Trophoblast cell (in vitro differentiated cells and primary cell): ENCODE data around the gene SLIT3.

ENCODE experiments used
- DNase-seq, 2 donors: peaks; one replicate each; pipeline ENCODE4 v3.0.0-alpha.2; 2016
- H2AFZ ChIP-seq: 2 replicates; pipeline ENCODE4 v1.6.1; 2013; ENCODE audit warnings: low read length, moderate library complexity, mild to moderate bottlenecking; ENCODE audit not compliant: insufficient read depth, poor library complexity
- H2AK5ac ChIP-seq: 2 replicates; pipeline ENCODE4 v1.6.1; 2013; ENCODE audit warnings: mild to moderate bottlenecking, low read length
- H2BK120ac ChIP-seq: 2 replicates; pipeline ENCODE4 v1.6.1; 2013; ENCODE audit warnings: low read length, mild to moderate bottlenecking, moderate library complexity; ENCODE audit not compliant: insufficient read depth, poor library complexity
- H2BK12ac ChIP-seq: 2 replicates; pipeline ENCODE4 v1.6.1; 2013; ENCODE audit warnings: mild to moderate bottlenecking, low read length, moderate library complexity
- H2BK5ac ChIP-seq: 2 replicates; pipeline ENCODE4 v1.6.1; 2013; ENCODE audit warnings: low read length, low read depth, moderate library complexity, mild to moderate bottlenecking; ENCODE audit not compliant: poor library complexity
- H3K14ac ChIP-seq: 2 replicates; pipeline ENCODE4 v1.6.1; 2013; ENCODE audit warnings: mild to moderate bottlenecking, low read length
- H3K18ac ChIP-seq: 2 replicates; pipeline ENCODE4 v1.6.1; 2013; ENCODE audit warnings: mild to moderate bottlenecking, low read length
- H3K23ac ChIP-seq: 2 replicates; pipeline ENCODE4 v1.6.1; 2013; ENCODE audit warnings: low read length
- H3K27ac ChIP-seq: 2 replicates; pipeline ENCODE4 v1.5.1; 2013; ENCODE audit warnings: low read depth, mild to moderate bottlenecking, inconsistent platforms, low read length, moderate library complexity
- H3K27me3 ChIP-seq: 2 replicates; pipeline ENCODE4 v1.6.1; 2013; ENCODE audit warnings: inconsistent platforms, mild to moderate bottlenecking, low read length, moderate library complexity; ENCODE audit not compliant: insufficient read depth
- H3K36me3 ChIP-seq, 2 experiments: 1 replicate in 1 of 2; 2 replicates in 1 of 2; pipeline ENCODE4 v1.6.1; 2013; ENCODE audit warnings: low read length in 2 of 2, mild to moderate bottlenecking in 2 of 2, moderate library complexity in 1 of 2; ENCODE audit not compliant: insufficient read depth in 2 of 2, control insufficient read depth in 1 of 2
- H3K4ac ChIP-seq: 2 replicates; pipeline ENCODE4 v1.6.1; 2013; ENCODE audit warnings: low read depth, mild to moderate bottlenecking, low read length, moderate library complexity
- H3K4me1 ChIP-seq, 2 experiments: 1 replicate in 1 of 2; 2 replicates in 1 of 2; pipeline ENCODE4 v1.6.1; 2013; ENCODE audit warnings: low read length in 2 of 2, mild to moderate bottlenecking in 2 of 2, moderate library complexity in 1 of 2; ENCODE audit not compliant: insufficient read depth in 2 of 2, control insufficient read depth in 1 of 2
- H3K4me2 ChIP-seq: 2 replicates; pipeline ENCODE4 v1.6.1; 2013; ENCODE audit warnings: inconsistent platforms, mild to moderate bottlenecking, low read length, moderate library complexity
- H3K4me3 ChIP-seq: 2 replicates; pipeline ENCODE4 v1.5.1; 2013; ENCODE audit warnings: mild to moderate bottlenecking, low read depth, low read length, inconsistent platforms
- H3K79me1 ChIP-seq: one replicate; pipeline ENCODE4 v1.6.1; 2013; ENCODE audit warnings: low read length
- H3K79me2 ChIP-seq: 2 replicates; pipeline ENCODE4 v1.6.1; 2013; ENCODE audit warnings: low read length, mild to moderate bottlenecking; ENCODE audit not compliant: control insufficient read depth, insufficient read depth, poor library complexity
- H3K9ac ChIP-seq: 2 replicates; pipeline ENCODE4 v1.6.1; 2013; ENCODE audit warnings: mild to moderate bottlenecking, low read length
- H3K9me3 ChIP-seq: 2 replicates; pipeline ENCODE4 v1.6.1; 2013; ENCODE audit warnings: low read depth, mild to moderate bottlenecking, control low read depth, inconsistent platforms, low read length; ENCODE audit not compliant: insufficient read depth
- H4K12ac ChIP-seq: 2 replicates; pipeline ENCODE4 v1.6.1; 2013; ENCODE audit warnings: low read depth, mild to moderate bottlenecking, low read length, moderate library complexity
- H4K8ac ChIP-seq: 2 replicates; pipeline ENCODE4 v1.6.1; 2013; ENCODE audit warnings: low read depth, mild to moderate bottlenecking, low read length, moderate library complexity
- H4K91ac ChIP-seq: one replicate; pipeline ENCODE4 v1.6.1; 2013; ENCODE audit warnings: low read depth, mild to moderate bottlenecking, low read length, moderate library complexity
- WGBS: extraction: QIAGEN DNeasy Blood & Tissue Kit; methylation state at CpG from one replicate; pipeline ENCODE4 v1.1.7; 2013; ENCODE audit warnings: missing lambda C conversion rate; ENCODE audit not compliant: insufficient read length, insufficient coverage; ENCODE audit errors: extremely low coverage; 5-methylcytosine and 5-hydroxymethylcytosine counted together

The SLIT3 gene

GRCh38 chr5:168916266-168916665, 384.7 kb downstream of the SLIT3 start:
- no peak overlapping the region for H3K23ac ChIP-seq
- H2BK120ac ChIP-seq = no peak overlapping the region
- H2AK5ac ChIP-seq = no peak overlapping the region
- no peak overlapping the region for H2BK12ac ChIP-seq
- H3K14ac ChIP-seq = no peak overlapping the region
- H3K4ac ChIP-seq = no peak overlapping the region
- no peak overlapping the region for H2BK5ac ChIP-seq
- H3K4me2 ChIP-seq = no peak overlapping the region
- H3K4me1 ChIP-seq = peaks cover 0 to 5% of the 10 kb centered on the region in 2 experiments
- WGBS = no CpG with 5 or more reads among the region's 5 CpGs
- no peaks in the 10 kb centered on the region for H3K79me2 ChIP-seq
- peak in 1 of 2 donors; percentile 12 for DNase-seq
- peaks cover 2% of the 10 kb centered on the region for H3K79me1 ChIP-seq
- H2AFZ ChIP-seq = no peak overlapping the region
- no peaks in the 10 kb centered on the region for H3K27me3 ChIP-seq
- H4K8ac ChIP-seq = no peak overlapping the region
- no peak overlapping the region for H3K9ac ChIP-seq
- no peak overlapping the region for H3K27ac ChIP-seq
- H3K4me3 ChIP-seq = no peak overlapping the region
- peaks cover 0 to 2% of the 10 kb centered on the region in 2 experiments for H3K36me3 ChIP-seq
- H3K9me3 ChIP-seq = no peaks in the 10 kb centered on the region
- H3K18ac ChIP-seq = no peak overlapping the region
- no peak overlapping the region for H4K91ac ChIP-seq
- no peak overlapping the region for H4K12ac ChIP-seq

GRCh38 chr5:168914491-168914890, 386.4 kb downstream of the SLIT3 start:
- no peak overlapping the region for H4K12ac ChIP-seq
- H2BK12ac ChIP-seq = no peak overlapping the region
- H3K27me3 ChIP-seq = no peaks in the 10 kb centered on the region
- no peak for DNase-seq
- H3K4me2 ChIP-seq = no peak overlapping the region
- H4K8ac ChIP-seq = no peak overlapping the region
- H3K4me1 ChIP-seq = peaks cover 0 to 7% of the 10 kb centered on the region in 2 experiments
- H3K14ac ChIP-seq = no peak overlapping the region
- H3K79me1 ChIP-seq = peaks cover 2% of the 10 kb centered on the region
- H2BK120ac ChIP-seq = no peak overlapping the region
- no peak overlapping the region for H3K27ac ChIP-seq
- no peak overlapping the region for H3K9ac ChIP-seq
- H3K4me3 ChIP-seq = no peak overlapping the region
- no CpG with 5 or more reads among the region's 5 CpGs for WGBS
- no peaks in the 10 kb centered on the region for H3K79me2 ChIP-seq
- no peak overlapping the region for H4K91ac ChIP-seq
- no peak overlapping the region for H3K18ac ChIP-seq
- H2AK5ac ChIP-seq = no peak overlapping the region
- H2AFZ ChIP-seq = no peak overlapping the region
- H3K36me3 ChIP-seq = no peaks in the 10 kb centered on the region
- H3K23ac ChIP-seq = no peak overlapping the region
- H3K9me3 ChIP-seq = no peaks in the 10 kb centered on the region
- H2BK5ac ChIP-seq = no peak overlapping the region
- H3K4ac ChIP-seq = no peak overlapping the region

GRCh38 chr5:168910874-168911273, 390.1 kb downstream of the SLIT3 start:
- Histone ChIP-seq H3K14ac (no peak overlapping the region), H3K36me3 (no peaks in the 10 kb centered on the region), H2BK5ac (no peak overlapping the region), H3K18ac (no peak overlapping the region), H3K23ac (no peak overlapping the region), H3K4me1 (peaks cover 9 to 11% of the 10 kb centered on the region in 2 experiments), H3K79me2 (no peaks in the 10 kb centered on the region), H2BK120ac (no peak overlapping the region), H2BK12ac (no peak overlapping the region), H4K91ac (no peak overlapping the region), H3K4ac (no peak overlapping the region), H3K9ac (no peak overlapping the region), H2AK5ac (no peak overlapping the region), H4K8ac (no peak overlapping the region), H3K79me1 (peaks cover 3% of the 10 kb centered on the region), H2AFZ (no peak overlapping the region), H3K27me3 (no peaks in the 10 kb centered on the region), H3K4me3 (no peak overlapping the region), H3K9me3 (no peaks in the 10 kb centered on the region), H3K27ac (peak overlapping the region; percentile 41), H4K12ac (no peak overlapping the region), H3K4me2 (no peak overlapping the region)
- WGBS = no CpG with 5 or more reads among the region's 6 CpGs
- no peak for DNase-seq

- Histone ChIP-seq H3K79me1 (peaks cover 3% of the 10 kb centered on the region), H4K8ac (no peak overlapping the region), H2AFZ (no peak overlapping the region), H2BK5ac (no peak overlapping the region), H3K14ac (no peak overlapping the region), H3K4me3 (no peak overlapping the region), H3K18ac (no peak overlapping the region), H3K4ac (no peak overlapping the region), H2BK12ac (no peak overlapping the region), H4K12ac (no peak overlapping the region), H2AK5ac (no peak overlapping the region), H4K91ac (no peak overlapping the region), H2BK120ac (no peak overlapping the region), H3K9ac (no peak overlapping the region), H3K27ac (no peak overlapping the region), H3K4me2 (no peak overlapping the region), H3K36me3 (peaks cover 0 to 2% of the 10 kb centered on the region in 2 experiments), H3K27me3 (no peaks in the 10 kb centered on the region), H3K79me2 (no peaks in the 10 kb centered on the region), H3K4me1 (peaks cover 9 to 11% of the 10 kb centered on the region in 2 experiments), H3K23ac (no peak overlapping the region), H3K9me3 (no peaks in the 10 kb centered on the region)
- WGBS = no CpG with 5 or more reads among the region's 9 CpGs
- DNase-seq = peak in 1 of 2 donors; percentile 49
Observed at GRCh38 chr5:168908207-168908606, 392.7 kb downstream of the SLIT3 start.
